Mononuclear cell (primary cell): Measurements from ENCODE around the gene NDUFB10. TPM values are rescaled to one million over a fixed set of nuclear protein-coding genes. Genes with fewer than 3 reads are reported as not detected.
"Not testable (repeated sequence)": the region's sequence is repeated elsewhere in the genome, so short reads cannot be mapped to it uniquely, and the experiment has no call there.

Experiments used
- H3K27me3 ChIP-seq: 2 replicates; pipeline ENCODE4 v1.6.0; 2011; ENCODE audit warnings: low read length, control low read depth; ENCODE audit not compliant: insufficient read depth
- H3K4me1 ChIP-seq: 2 replicates; pipeline ENCODE4 v1.5.1; 2011; ENCODE audit warnings: mild to moderate bottlenecking, low read length, control low read depth; ENCODE audit not compliant: insufficient read depth
- H3K4me3 ChIP-seq: 2 replicates; pipeline ENCODE4 v1.5.1; 2011; ENCODE audit warnings: mild to moderate bottlenecking, low read length, moderate library complexity
- H3K9me3 ChIP-seq: 2 replicates; pipeline ENCODE4 v1.5.1; 2011; ENCODE audit warnings: low read depth, mild to moderate bottlenecking, control low read depth, low read length
- total RNA-seq: library from RNA; depleted of rRNA; stranded (reverse); fragments of >200 nt; gene quantifications from one replicate; pipeline ENCODE4 v1.2.3, GENCODE V29; 2012

NDUFB10 gene
- total RNA-seq, 1 donor, result 57.1 TPM

DNA sequence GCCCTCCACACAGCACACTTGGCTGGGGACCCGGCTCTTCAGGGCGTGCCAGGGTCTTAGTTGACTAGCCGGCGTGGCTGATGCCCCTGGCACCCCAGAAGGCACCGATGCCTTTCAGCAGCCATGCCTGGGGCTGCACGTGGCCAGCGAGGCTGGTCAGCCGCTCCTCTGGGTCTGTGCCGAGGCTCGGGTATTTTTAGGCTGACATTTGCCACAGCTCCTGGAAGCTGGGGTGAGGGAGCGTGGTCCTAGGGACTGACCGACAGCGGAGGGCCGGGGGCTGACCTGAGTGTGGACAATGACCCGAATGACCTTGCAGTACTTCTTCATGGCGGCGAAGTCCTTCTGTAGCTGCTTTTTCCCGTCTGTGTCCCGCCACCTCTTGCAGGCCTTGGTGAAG lies 8.8 kb upstream of the NDUFB10 start:
- Histone ChIP-seq H3K4me3 (no peak overlapping the region), H3K9me3 (no peaks in the 10 kb centered on the region), H3K27me3 (no peaks in the 10 kb centered on the region), H3K4me1 (no peaks in the 10 kb centered on the region)

DNA sequence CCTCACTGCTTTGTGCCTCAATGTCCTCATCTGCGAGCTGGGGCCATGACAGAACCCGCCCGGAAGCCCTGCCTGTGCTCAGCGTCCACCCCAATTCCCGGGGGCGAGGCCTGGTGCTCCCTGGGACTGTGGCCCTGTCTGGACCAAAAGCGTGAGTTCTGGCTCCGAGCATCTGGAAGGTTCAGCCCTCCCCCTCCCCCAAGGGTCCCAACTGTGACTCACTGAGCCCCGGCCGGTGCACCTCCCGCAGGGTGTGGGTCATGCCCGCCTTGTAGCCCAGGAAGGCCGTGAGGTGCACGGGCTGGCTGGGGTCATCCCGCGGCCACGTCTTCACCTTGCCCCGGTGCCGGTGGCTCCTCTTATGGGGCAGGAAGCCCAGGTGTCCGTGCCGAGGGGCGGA lies 5.6 kb upstream of the NDUFB10 start:
- Histone ChIP-seq H3K4me3 (no peak overlapping the region), H3K27me3 (no peaks in the 10 kb centered on the region), H3K4me1 (peaks cover 2% of the 10 kb centered on the region), H3K9me3 (no peaks in the 10 kb centered on the region)

DNA sequence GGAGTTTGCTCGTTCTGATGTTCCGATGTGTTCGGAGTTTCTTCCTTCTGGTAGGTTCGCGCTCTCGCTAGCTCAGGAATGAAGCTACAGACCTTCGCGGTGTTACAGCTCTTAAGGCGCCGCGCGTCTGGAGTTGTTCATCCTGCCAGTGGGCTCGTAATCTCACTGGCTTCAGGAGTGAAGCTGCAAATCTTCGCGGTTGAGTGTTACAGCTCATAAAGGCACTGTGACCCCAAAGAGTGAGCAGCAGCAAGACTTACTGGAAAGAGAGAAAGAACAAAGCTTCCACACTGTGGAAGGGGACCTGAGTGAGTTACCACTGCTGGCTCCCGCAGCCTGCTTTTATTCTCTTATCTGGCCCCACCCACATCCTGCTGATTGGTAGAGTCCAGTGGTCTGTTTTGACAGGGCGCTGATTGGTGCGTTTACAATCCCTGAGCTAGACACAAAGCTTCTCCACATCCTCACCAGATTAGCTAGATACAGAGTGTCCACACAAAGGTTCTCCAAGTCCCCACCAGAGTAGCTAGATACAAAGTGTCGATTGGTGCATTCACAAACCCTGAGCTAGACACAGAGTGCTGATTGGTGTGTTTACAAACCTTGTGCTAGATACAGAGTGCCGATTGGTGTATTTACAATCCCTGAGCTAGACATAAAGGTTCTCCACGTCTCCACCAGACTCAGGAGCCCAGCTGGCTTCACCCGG lies 1.8 kb upstream of the NDUFB10 start:
- H3K4me1 ChIP-seq, result peaks cover 23% of the 10 kb centered on the region
- not testable (repeated sequence) for H3K27me3 ChIP-seq, H3K4me3 ChIP-seq, H3K9me3 ChIP-seq

DNA sequence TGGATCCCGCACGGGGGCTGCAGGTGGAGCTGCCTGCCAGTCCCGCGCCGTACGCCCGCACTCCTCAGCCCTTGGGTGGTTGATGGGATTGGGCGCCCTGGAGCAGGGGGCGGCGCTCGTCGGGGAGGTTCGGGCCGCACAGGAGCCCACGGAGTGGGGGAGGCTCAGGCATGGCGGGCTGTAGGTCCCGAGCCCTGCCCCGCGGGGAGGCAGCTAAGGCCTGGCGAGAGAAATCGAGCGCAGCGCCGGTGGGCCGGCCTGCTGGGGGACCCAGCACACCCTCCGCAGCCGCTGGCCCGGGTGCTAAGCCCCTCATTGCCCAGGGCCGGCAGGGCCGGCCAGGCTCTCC lies 1.2 kb upstream of the NDUFB10 start:
- H3K9me3 ChIP-seq, H3K27me3 ChIP-seq, H3K4me3 ChIP-seq: not testable (repeated sequence)
- H3K4me1 ChIP-seq, result peaks cover 28% of the 10 kb centered on the region

DNA sequence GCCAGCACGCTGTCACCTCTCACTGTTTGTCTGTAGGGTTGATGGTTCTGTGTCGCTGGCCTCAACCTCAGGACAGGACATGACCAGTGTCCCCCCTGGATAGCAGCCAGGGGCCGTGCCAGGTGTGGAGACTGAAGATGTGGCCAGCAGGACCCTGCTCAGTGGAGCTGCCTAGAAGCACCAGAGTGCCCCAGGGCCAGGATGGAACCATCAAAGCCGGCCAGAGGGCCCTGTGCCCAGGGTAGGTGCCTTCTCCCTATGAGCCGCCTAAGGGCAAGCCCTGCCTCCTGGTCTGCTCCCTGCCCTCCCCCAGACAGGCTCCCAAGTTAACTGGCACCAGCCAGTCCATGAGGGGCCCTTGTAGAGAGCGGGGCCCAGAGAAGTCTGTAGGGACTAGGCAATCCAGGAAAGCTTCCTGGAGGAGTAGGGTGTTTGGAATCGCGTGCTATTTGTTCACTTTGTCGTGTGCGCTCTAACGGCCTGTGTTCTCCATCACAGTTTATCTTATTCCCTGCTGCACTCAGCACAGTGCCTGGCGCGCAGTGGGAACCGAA lies 546 bp upstream of the NDUFB10 start:
- H3K27me3 ChIP-seq, result no peaks in the 10 kb centered on the region
- peaks cover 35% of the 10 kb centered on the region for H3K4me1 ChIP-seq
- no peak overlapping the region for H3K4me3 ChIP-seq
- H3K9me3 ChIP-seq, result no peaks in the 10 kb centered on the region

DNA sequence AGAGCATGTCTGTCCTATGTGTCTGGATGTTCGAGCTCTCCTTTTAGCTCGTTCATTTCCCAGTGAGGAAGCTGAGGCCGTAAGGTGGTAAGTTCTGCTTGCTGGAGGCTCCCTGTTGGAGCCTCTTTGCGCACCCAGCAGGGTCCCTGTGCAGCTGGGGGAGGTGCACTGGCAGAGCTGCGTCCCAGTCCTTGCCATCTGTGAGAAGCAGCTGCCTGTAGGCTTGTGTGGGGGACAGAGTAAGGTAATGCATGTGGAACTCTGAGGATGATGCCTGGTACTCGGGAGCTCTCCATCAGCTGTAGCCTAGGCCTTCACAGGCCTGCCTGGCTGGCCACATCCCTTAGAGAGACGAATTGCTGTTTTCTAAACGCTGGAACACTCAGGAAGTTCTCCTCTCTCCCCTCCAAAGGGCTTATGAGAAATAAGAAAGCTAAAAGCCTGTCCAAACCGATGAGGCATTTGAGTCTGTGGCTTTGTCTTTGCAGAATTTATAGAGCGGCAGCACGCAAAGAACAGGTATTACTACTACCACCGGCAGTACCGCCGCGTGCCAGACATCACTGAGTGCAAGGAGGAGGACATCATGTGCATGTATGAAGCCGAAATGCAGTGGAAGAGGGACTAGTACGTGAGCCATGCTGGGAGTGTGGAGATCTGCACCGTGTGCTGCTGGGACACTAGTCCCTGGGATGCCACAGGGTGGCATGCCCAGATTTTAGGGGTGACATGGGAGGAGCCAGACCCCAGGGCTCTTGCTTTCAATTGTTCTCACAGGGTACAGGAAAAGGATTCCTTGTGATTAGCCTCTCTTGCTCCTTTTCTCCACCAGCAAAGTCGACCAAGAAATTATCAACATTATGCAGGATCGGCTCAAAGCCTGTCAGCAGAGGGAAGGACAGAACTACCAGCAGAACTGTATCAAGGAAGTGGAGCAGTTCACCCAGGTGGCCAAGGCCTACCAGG lies 1.6 kb downstream of the NDUFB10 start:
- peaks cover 48% of the 10 kb centered on the region for H3K4me1 ChIP-seq
- no peak overlapping the region for H3K4me3 ChIP-seq
- no peaks in the 10 kb centered on the region for H3K27me3 ChIP-seq
- H3K9me3 ChIP-seq, result no peaks in the 10 kb centered on the region

DNA sequence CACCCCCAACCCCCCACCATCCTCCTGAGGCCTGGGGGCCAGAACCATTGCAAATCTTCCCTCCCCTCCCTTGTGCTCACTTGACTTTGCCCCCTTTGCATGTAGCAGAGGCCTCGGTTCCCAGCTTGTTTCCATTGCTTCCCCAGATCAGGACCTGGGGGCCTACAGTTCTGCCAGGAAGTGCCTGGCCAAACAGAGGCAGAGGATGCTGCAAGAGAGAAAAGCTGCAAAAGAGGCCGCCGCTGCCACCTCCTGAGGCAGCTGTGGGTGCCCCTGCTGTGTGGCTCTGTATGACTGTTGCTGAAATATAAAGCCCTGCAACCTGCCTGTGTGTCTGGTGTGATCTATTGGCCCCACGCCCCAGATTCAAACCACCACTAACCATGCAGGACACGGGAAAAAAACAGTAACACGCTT lies 2.3 kb downstream of the NDUFB10 start:
- H3K4me1 ChIP-seq, result peaks cover 50% of the 10 kb centered on the region

DNA sequence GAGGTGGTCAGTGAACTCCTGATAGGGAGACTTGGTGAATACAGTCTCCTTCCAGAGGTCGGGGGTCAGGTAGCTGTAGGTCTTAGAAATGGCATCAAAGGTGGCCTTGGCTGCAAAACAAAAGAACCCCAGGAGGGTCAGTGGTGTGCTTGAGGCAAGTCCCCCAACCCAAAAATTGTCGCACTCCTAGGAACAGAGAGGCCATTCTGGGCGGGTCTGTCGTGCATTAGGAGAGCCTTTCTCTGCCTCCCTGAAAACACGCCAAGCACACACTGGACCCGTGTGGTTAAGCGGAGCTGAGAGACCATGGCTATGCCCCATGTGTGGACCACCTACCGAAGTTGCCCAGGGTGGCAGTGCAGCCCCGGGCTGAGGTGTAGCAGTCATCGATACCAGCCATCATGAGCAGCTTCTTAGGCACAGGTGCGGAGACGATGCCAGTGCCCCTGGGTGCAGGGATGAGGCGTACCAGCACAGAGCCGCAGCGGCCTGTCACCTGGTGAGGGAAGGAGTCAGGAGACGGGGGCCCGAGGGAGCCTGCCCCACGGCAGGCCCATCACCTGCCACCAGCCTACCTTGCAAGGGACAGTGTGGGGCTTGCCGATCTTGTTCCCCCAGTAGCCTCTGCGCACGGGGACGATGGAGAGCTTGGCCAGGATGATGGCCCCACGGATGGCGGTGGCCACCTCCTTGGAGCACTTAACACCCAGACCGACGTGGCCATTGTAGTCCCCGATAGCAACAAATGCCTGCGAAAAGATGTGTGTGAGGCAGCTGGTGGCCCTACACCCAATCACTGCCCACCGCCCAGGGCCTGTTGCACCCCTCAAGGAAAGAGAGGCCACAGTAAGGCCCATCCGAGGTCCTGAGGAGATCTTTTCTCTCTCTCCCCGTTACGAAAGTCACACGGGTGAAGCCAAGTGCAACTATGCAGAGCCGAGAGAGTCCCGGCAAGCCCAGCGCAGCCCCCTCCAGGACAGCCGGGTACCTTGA lies 3.1 kb downstream of the NDUFB10 start:
- not testable (repeated sequence) for H3K9me3 ChIP-seq, H3K27me3 ChIP-seq, H3K4me3 ChIP-seq
- peaks cover 50% of the 10 kb centered on the region for H3K4me1 ChIP-seq

More for the DNA sequence above, 2.3 kb downstream of the NDUFB10 start:
- no peaks in the 10 kb centered on the region for H3K9me3 ChIP-seq
- no peak overlapping the region for H3K4me3 ChIP-seq
- H3K27me3 ChIP-seq, result no peaks in the 10 kb centered on the region

DNA sequence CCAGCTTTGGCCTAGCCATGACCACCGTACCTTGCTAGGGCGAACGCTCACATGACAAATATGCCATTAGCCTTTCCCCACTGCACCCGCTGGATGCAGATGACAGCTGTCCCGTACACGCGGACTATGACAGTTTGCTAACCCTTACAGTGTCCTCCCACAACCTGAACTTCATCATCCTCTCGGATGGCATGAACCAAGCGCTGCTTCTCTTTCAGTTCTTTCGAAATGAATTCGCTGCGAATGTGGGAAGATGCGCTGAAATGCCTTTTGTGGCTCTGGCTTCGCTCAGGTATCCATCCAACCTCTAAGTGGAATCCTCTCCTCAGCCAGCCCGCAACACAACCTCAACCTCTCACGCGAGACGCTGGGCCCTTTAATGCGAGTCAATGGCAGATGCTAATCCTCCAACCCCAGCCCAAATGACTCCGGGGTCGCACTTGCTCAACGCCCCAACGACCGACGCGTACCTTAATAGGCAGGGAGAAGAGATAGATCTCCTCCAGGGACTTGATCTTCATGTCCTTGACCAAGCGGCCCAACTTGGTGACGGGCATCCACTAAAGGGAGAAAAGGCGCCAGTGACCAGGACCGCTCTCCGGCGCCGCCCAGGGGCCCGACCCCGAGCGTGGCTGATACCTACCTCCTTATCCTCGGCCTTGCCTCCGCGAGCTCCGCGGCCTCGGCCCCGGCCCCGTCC lies 4.6 kb downstream of the NDUFB10 start:
- Histone ChIP-seq H3K4me3 (peak overlapping the region; percentile 76), H3K9me3 (no peaks in the 10 kb centered on the region), H3K4me1 (peaks cover 46% of the 10 kb centered on the region), H3K27me3 (no peaks in the 10 kb centered on the region)

DNA sequence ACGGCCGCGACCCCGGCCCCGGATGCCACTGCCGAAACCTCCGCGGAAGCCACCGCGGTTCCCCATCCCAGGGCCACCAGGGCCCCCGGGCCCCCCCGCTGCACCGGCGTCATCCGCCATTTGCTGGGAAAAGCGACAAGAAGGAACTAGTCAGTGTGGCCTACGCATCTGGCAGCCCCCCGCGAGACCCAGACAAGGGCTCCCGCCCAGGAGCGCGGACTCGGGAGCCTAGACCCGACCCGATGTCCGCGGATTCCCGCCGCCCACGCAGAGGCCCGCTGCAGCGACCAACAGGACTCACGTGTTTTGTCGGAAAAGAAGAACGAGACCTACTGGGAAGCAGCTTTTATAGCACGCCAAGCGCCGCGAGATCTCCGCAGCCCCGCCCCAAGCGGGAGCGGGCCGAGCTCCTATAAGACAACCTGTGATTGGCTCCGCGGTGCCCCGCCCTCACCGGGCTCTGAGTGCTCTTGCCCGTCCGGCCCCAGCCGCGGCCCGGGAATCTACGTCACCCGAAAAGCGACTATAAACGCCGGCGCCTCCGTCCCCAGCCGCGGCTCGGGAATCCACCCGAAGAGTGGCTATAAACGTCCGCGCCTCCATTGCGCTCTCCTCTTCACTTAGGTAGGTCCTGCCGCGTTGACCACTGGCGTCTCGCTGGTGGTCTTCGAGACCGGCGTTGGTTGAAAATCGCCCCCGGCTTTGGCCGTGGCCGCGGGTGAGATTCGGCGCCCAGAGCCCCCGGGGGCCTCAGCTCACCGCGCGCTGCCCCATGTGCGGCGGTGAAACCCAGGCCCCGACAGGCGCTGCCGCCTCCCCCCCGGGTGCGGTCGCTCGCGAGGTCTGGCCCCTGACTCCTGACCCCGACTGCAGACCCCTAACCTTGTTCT lies 5.4 kb downstream of the NDUFB10 start, which contains the start of gene RPS2:
TSS of gene RPS2 (minus strand) at position 321 of the 890 bp plus-strand sequence. CDS start at position 120, 201 bp downstream.
- Histone ChIP-seq H3K9me3 (no peaks in the 10 kb centered on the region), H3K4me3 (peak within 1 kb of the TSS; percentile 76), H3K27me3 (no peaks in the 10 kb centered on the region), H3K4me1 (peaks cover 43% of the 10 kb centered on the region)

DNA sequence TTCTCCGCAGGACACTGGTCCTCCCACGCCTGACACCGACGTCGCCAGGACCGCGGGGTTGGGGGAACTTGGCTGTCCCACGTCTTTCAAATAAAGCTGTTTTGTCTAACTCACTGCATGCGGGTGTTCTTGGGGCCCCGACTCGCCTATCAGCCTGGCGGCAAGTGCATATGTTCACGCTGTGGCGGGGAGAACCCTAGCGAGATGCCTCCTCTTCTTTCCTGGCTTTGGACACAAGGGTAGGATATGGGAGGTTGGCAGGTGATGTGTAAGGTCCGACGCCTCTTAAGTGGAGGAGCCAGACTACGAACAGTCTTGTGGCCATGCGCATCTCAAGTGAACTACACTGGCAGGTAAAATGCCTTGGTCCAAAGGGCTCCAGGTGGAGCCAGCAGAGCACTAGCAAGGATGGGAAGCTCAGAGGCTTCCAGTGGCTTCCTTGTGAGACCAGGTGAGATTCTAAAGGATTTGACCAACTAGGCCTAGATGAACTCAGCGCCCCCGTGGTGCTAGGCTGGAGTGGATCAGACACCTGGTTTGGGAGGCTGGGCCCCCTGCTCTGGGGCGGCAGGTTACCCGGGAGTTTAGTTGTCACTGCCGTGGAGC lies 6.2 kb downstream of the NDUFB10 start:
- peak overlapping the region; percentile 76 for H3K4me3 ChIP-seq
- H3K27me3 ChIP-seq, result no peaks in the 10 kb centered on the region
- no peaks in the 10 kb centered on the region for H3K9me3 ChIP-seq
- H3K4me1 ChIP-seq, result peaks cover 37% of the 10 kb centered on the region

DNA sequence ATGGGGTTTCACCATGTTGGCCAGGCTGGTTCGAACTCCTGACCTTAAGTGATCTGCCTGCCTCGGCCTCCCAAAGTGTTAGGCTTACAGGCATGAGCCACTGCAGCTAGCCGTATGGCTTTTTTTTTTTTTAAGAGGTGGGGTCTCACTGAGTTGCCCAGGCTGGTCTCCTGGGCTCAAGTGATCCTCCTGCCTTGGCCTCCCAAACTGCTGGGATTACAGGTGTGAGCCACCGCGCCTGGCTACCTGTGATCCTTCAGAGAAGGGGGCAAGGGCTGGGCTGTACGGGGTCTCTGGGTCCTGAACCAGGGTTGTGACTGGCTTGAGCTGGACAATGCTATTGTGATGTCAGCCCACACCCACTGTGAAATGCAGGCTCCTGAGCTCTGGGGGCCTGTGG lies 7.1 kb downstream of the NDUFB10 start, which contains the start of gene RNF151:
TSS of gene RNF151 (plus strand) at position 397 of the 400 bp plus-strand sequence. CDS start 26 bp downstream, outside the sequence.
- Histone ChIP-seq H3K9me3 (no peaks in the 10 kb centered on the region), H3K4me3 (no peak within 1 kb of the TSS), H3K27me3 (no peaks in the 10 kb centered on the region), H3K4me1 (peaks cover 38% of the 10 kb centered on the region)
